Midbrain (tissue), 1 donor: ENCODE data around the gene DAPK2.

ENCODE experiments used
- DNase-seq: peaks from one replicate; lab custom pipeline; 2025; lab: John Stamatoyannopoulos, UW

Gene DAPK2

GRCh38 chr15:63895787-63896218 lies 150.5 kb downstream of the DAPK2 start:
- no peak for DNase-seq

- DNase-seq = no peak
These were observed 151.1 kb downstream of the DAPK2 start for GRCh38 chr15:63895194-63895593.

GRCh38 chr15:63894662-63894949 lies 151.7 kb downstream of the DAPK2 start:
- no peak for DNase-seq

- no peak for DNase-seq
These were observed 152.2 kb downstream of the DAPK2 start for GRCh38 chr15:63893866-63894661.

GRCh38 chr15:63892794-63893441 lies 153.4 kb downstream of the DAPK2 start:
- no peak for DNase-seq

- no peak for DNase-seq
These were observed 154.5 kb downstream of the DAPK2 start for GRCh38 chr15:63891768-63892133.

GRCh38 chr15:63891079-63891767 lies 155.1 kb downstream of the DAPK2 start:
- DNase-seq = peak; percentile 77

GRCh38 chr15:63890617-63891016 lies 155.7 kb downstream of the DAPK2 start:
- no peak for DNase-seq

- no peak for DNase-seq
These were observed 156.5 kb downstream of the DAPK2 start for GRCh38 chr15:63889831-63890230.

- DNase-seq = no peak
These were observed 157.5 kb downstream of the DAPK2 start for GRCh38 chr15:63888823-63889222.

GRCh38 chr15:63888146-63888545 lies 158.1 kb downstream of the DAPK2 start:
- DNase-seq = peak; percentile 44

- DNase-seq = no peak
These were observed 158.7 kb downstream of the DAPK2 start for GRCh38 chr15:63887630-63888029.

GRCh38 chr15:63884953-63885352 lies 161.3 kb downstream of the DAPK2 start:
- no peak for DNase-seq

- no peak for DNase-seq
These were observed 164.9 kb downstream of the DAPK2 start for GRCh38 chr15:63881431-63881830.

- DNase-seq = no peak
These were observed 165.5 kb downstream of the DAPK2 start for GRCh38 chr15:63880744-63881143.

GRCh38 chr15:63879995-63880394 lies 166.3 kb downstream of the DAPK2 start:
- no peak for DNase-seq

GRCh38 chr15:63879211-63879610 lies 167.1 kb downstream of the DAPK2 start:
- DNase-seq = no peak

GRCh38 chr15:63877713-63878271 lies 168.5 kb downstream of the DAPK2 start:
- no peak for DNase-seq

- DNase-seq = no peak
These were observed 170.1 kb downstream of the DAPK2 start for GRCh38 chr15:63876085-63876662.

- DNase-seq = no peak
These were observed 171.7 kb downstream of the DAPK2 start for GRCh38 chr15:63874616-63875015.

GRCh38 chr15:63872759-63873510 lies 173.3 kb downstream of the DAPK2 start:
- DNase-seq = no peak
